Stimulated activated CD8-positive, alpha-beta memory T cell treated with anti-CD3 and anti-CD28 coated beads, Interleukin-7, amount 100 ng/mL, for 48 hours (primary cell): Measurements from ENCODE around the gene FXN.
"Not testable (repeated sequence)": the region's sequence is repeated elsewhere in the genome, so short reads cannot be mapped to it uniquely, and the experiment has no call there.

Source experiments
- DNase-seq, 2 donors: peaks; one replicate each; pipeline ENCODE4 v3.0.0-alpha.2; 2020; ENCODE audit warnings: low read depth in 1 of 2; ENCODE audit errors: extremely low read depth in 1 of 2

The FXN gene

DNA sequence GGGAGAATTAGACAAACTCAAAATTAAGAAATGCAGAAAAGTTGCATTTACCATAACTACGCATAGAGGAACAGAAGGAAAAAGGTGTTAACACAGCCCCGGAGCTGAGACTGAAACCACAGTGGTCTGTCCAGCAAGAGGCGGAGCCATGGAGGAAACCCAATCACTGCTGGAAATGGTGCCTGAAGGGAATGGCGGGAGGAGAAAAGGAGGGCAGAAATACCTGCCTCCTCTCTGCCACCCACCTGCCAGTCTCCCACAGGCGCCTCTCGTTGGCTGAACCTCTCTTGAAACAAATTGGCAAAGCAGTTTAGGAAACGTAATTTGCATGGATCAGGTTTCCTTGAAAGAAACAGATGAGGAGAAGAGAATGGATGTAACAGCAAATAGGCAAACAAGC is 11.9 kb upstream of the FXN start:
- DNase-seq: no peak

DNA sequence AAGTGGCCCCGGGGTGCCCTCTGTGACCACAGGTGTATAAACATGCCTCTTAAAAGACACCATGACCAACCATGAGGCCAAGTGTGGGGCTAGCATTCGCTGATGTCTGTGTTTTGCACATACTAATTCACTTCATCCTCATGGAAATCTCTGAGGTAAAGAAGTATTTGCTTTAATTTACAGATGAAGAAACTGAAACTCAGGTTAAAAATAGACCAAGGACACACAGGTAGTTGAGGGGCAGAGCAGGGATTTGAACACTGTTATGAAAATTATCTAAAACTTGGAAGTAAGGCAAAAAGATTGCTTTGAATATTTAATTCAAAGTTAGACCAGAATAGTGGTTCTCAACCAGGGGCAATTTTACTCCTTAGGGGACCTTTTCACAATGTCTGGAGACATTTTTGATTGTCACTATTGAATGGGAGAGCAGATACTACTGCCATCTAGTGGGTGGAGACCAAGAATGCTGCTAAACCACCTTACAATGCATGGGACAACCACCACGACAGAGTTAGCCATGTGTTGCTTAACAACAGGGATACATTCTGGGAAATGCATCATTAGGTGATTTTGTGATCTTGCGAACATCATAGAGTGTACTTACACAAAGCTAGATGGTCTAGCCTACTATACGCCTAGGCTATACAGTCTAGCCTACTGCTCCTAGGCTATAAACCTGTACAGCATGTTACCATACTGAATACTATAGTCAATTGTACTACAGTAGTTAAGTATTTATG is 8.0 kb upstream of the FXN start:
- no peak for DNase-seq

DNA sequence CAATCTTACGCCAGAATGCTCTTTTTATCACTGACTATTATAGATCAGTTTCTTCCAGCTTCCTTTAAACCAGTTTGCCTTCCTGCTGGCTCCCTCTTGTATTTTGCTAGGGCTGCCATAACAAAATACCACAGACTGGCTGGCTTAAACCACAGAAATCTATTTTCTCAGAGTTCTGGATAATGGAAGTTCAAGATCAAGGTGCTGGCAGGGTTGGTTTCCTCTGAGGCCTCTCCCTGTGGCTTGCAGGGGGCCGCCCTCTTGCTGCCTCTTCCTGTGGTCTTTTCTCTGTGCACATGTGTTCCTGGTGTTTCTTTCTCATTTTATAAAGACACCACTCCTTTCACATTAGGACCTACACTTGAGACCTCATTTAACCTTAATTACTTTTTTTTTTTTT is 6.8 kb upstream of the FXN start:
- peak in 1 of 2 donors; percentile 13 for DNase-seq

DNA sequence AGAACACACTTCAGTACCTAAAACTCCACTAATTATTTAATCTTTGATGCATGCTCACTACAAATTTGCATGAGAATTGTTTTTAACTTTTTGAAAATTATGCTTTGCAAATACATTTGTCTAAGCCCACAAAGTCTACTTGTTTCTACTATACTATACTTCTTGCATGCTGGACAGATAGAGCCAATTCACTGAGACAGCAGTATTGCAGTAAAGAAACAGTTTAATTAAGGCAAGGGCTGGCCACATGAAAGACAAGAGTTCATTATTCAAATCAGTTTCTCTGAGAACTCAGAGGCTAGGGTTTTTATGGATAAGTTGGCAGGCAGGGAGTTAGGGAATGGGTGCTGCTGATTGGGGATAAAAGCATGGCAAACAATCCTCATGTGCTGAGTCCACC is 6.0 kb upstream of the FXN start:
- DNase-seq: no peak

DNA sequence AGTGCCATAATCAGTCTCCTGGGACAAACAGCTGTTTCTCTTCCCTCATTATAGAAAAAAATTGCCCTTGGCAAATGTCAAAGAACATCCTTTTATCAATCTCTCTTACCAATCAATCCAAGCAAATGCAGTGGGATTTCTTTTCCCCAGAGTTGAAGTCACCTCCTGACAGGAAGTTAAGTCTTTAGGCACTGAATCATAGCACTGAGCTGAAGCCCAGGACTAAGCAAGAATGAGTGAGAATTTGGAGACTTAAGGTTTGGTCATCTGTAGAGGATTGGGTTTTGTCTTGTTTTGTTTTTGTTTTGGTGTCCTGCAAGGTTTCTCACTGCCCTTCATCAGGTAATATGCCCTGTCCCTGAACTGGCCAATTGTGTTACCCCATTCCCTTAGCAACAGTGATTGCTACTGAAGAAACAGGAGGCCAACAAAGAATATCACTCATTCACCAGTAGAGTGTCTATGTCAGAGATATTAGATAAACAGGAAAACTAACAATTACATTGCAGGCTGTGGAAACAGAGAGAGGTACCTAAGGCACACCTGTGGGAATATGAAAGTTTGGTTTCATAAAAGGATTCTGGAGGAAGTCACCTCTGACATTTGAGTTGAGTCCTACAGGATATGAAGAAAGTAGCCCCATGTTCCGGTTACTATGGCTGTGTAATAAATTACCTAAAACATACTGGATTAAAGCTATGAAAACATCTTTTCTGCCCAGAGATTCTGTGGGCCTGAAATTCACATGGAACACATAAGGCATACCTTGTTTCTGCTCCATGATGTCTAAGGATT is 4.5 kb upstream of the FXN start:
- DNase-seq: no peak

DNA sequence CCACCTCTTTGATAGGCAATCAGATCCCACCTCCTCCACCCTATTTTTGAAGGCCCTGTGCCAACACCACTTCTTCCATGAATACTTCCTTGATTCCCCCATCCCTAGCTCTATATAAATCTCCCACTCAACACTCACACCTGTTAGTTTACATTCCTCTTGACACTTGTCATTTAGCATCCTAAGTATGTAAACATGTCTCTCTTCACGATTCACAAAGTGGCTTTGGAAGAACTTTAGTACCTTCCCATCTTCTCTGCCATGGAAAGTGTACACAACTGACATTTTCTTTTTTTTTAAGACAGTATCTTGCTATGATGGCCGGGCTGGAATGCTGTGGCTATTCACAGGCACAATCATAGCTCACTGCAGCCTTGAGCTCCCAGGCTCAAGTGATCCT is 1.5 kb upstream of the FXN start:
- no peak for DNase-seq

DNA sequence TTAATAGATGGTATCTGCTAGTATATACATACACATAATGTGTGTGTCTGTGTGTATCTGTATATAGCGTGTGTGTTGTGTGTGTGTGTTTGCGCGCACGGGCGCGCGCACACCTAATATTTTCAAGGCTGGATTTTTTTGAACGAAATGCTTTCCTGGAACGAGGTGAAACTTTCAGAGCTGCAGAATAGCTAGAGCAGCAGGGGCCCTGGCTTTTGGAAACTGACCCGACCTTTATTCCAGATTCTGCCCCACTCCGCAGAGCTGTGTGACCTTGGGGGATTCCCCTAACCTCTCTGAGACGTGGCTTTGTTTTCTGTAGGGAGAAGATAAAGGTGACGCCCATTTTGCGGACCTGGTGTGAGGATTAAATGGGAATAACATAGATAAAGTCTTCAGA is 757 bp downstream of the FXN start:
- DNase-seq: no peak

DNA sequence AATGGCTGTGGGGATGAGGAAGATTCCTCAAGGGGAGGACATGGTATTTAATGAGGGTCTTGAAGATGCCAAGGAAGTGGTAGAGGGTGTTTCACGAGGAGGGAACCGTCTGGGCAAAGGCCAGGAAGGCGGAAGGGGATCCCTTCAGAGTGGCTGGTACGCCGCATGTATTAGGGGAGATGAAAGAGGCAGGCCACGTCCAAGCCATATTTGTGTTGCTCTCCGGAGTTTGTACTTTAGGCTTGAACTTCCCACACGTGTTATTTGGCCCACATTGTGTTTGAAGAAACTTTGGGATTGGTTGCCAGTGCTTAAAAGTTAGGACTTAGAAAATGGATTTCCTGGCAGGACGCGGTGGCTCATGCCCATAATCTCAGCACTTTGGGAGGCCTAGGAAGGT is 1.2 kb downstream of the FXN start:
- DNase-seq: no peak

DNA sequence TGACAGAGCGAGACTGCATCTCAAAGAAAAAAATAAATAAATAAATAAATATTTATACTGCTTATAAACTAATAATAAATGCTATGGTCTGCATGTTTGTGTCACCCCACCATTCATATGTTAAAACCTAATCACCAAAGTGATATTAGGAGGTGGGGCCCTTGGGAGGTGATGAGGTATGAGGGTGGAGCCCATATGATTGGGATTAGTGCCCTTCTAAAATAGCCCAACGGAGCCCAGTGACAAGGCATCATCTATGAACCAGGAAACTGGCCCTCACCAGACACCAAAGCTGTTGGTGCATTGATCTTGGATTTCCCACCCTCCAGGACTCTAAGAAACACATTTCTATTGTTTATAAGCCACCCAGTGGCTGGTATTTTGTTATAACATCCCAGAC is 5.1 kb downstream of the FXN start:
- DNase-seq: no peak

DNA sequence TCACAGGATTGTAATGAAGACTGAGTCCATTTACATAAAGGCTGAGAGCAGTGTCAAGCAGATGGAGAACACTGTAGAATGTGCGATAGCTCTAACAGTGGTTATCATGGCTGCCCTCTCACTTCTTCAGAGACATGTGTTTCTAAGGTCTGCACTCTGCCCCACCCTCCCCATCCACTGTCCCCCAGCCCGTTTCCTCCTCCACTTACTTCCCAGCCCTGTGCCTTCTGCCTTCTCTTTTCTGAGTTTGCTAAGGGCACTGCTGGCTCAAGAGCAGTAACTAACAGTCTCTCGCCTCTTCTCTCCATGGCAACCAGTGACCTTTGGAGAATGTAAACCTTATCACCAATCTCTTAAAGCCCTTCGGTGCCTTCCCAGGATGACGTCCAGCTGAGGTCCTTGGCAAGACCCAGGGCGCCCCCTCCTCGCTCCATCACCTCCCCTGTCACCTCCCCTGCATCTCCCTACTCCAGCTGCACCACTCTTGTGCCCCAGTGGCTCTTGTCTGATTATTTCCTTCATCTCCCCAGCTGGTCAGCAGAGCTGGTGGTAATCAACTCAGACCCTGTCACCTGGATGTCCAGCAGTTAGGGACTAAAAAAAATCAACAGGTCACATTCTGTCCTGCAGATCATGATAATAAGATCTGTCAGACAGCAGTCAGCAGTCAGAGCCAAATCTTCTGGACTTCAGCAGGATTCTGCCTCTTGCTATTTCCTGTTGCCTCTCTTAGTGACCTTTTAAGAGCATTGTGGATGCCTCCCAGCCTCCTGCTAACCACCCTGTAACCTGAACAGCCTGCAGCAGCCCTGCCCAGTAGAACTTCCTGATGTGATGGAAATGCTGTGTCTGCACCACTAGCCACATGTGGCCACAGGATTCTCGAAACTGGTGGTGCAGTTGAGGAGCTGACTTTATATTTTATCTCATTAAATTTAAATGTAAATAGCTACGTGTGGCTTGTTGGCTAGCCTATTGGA is 9.0 kb downstream of the FXN start:
- DNase-seq: no peak

DNA sequence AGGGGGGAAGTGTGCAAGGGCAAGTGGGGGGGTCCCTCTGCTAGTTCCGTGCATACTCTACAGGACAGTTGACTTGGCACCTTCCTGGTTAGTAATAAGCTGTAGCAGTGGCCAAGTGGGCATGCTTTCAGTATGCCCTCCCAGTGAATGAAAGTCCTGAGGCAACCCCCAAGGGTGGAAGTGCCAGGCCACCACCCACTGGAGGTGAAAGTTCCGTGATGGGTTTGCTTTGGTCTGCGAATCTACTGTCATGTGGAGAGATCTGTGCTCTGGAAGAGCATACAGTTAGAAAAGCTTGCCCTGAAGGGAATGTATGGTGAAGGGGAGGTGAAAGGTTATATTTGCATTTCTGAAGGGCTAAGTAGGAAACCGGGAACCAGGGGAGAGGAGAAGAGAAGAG is 10.3 kb downstream of the FXN start:
- DNase-seq: no peak

DNA sequence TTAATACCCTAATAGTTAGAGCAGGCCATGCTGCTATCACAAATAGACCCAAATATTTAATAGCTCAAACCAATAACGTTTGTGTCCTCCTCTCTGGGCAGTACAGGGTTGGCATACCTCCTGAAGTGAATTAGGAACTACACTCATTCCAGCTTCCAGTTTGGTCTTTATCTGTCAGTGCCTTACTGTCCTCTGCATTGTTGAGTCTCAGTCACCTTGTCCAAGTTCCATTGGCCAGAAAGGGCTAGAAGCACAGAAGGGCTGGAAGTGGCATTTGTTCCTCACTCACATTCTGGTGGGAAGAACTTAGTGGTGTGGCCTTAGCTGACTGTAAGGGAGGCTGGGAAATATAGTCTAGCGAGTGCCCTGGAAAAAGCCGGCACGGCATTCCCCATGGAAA is 11.2 kb downstream of the FXN start:
- no peak for DNase-seq

DNA sequence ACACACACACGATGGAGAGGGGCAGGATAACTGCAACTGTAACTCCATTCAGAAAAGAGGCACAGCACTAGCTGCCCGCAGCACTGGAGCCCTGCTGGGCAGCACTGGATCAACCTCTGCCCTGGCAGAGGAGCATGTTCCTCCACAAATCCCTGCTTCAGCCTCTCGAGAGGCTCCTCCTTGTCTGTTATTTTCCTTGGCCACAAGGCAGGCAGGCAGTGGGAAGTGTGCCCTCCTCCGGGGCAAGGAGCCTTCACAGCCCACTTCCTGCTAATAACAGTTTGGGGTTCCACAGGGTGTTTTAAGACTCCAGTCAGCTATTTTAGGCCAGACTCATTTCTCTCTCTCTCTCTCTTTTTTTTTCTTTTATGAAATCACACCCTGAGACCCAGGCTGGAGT is 11.8 kb downstream of the FXN start:
- no peak for DNase-seq

DNA sequence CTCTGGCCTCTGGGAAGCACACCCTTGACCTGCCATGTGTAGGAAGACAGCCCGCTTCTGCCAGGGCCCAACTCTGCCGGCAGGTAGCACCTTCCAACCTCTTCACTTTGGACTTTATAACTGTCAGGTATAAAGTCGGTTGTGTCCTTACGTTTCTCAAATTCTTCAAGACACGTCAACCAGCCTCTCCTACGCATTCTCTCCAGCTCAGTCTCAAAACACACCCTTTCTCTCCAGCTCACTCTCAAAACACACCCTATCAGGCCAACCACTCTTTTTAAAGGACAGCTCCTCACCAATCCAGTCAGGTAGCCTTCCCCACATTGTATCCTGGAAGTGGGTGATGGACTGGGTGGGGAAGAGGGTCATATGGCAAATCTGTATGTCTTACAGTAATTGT is 13.5 kb downstream of the FXN start:
- no peak for DNase-seq

DNA sequence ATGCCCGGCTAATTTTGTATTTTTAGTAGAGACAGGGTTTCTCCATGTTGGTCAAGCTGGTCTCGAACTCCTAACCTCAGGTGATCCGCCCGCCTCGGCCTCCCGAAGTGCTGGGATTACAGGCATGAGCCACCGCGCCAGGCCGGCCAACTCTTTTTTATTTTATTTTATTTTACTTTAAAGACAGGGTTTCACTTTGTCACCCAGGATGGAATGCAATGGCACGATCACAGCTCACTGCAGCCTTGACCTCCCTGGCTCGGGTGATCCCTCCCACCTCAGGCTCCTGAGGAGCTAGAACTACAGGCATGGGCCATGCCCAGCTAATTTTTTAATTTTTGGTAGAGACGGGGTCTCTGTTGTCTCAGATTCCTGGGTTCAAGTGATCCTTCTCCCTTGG is 15.4 kb downstream of the FXN start:
- DNase-seq: not testable (repeated sequence)

DNA sequence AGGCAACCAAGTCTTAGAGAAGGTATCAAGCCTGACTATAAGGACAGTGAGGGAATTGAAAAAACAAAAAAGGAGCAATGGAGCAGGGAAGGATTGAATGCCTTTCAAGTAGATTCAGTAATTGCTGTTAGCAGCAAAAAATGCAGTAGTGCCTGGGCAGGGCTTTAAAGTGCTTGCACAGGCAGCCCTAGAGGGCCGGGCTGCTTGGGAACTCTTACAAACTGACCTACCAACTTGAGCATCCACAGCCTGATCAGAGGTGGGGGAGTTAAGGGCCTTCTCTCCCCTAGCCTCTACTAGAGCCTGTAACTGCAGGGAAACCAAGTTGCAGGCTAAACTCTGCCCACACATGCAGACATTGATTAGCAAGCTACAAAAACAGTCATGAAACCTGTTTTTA is 19.4 kb downstream of the FXN start:
- DNase-seq: no peak

DNA sequence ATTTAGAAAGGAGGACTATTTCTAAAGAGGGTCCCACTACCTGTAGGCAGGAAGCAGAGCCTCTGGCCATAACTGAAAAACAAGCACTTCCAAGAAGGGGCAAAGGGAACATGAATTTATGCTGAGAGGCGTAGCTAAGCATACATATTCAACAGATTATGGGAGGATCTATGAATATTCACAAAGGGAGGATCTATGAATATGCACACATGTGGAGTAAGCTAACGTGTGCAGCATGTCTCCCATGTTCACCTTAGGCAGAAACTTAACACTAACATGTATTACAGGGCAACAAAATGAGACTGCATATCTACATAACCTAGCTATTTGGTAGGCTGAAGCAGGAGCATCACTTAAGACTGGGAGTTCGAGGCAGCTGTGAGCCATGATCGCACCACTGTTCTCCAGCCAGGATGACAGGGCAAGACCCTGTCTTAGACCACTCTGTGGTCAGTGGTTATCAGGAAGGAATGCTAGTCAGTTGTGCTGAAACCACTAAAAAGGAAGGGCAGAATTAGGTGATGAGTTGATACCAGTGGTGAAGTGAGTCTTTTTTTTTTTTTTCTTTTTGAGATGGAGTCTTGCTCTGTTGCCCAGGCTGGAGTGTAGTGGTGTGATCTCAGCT is 20.8 kb downstream of the FXN start:
- no peak for DNase-seq

DNA sequence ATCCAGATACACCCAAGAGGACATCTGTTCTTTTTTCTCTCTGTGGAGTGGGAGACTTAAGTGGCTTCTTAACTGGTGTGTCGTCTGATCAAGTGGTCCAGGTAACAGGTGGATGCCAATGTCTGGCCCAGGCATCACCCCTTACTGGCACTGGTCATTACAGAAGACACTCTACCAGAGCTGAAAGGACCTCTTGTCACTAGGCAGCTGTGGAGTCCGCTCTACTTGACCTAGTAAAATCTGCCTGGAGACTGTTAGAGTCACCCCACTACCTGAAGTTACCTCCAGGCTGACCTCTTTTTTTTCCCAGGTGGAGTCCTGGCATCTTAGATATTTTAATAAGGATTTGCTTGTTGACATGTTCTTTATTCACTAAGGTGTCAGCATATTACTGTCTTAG is 22.5 kb downstream of the FXN start:
- DNase-seq: no peak

DNA sequence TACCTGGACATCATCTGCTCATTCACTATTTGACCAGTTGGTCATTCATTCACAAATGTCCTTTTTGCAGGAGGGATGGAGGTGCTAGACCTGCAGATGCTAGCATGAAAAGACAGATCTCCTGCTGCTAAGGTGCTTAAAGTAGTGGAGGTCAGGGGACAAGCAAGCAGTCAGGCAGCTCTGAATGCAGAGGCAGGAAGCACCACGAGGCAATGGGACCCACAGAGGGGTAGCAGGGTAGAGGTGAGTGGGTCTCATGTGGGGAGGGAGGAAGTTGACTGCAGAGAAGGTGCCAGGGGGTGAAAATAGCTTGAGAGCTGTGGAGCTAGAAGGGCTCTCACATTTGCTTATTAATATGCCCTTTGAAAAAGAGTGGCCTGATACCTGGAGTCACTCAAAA is 25.2 kb downstream of the FXN start:
- DNase-seq: no peak

DNA sequence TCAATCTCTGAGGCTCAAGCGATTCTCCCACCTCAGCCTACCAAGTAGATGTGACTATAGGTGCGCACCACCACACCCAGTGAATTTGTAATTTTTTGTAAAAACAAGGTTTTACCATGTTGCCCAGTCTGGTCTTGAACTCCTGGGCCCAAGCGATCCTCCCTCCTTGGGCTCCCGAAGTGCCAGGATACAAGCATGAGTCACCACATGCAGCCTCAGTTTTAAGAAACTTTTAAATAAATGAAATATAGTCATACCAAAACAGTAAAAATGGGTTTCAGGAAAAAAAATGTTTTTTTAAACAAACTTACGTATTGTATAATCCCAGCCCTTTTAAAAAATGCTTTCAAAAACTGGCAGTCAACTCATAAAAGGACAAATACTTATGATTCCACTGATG is 26.6 kb downstream of the FXN start:
- no peak for DNase-seq

DNA sequence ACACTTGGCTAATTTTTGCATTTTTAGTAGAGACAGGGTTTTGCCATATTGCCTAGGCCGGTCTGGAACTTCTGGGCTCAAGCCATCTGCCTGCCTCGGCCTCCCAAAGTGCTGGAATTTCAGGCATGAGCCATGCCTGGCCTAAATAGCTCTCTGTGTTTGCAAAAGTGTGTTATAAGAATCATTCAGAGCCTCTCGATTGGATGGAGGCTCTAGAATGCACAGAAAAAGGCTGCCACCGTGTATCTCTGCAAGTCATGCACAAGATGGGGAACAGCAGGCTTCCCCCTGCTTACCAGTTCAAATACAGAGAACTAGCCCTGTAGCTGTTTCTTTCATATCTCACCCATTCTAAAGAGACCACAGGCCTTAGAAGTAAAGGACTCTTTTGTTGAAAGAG is 28.3 kb downstream of the FXN start:
- no peak for DNase-seq
